Cardiac muscle cell (in vitro differentiated cells and primary cell): ENCODE results near the gene LCE4A. TPM values are rescaled to one million over a fixed set of nuclear protein-coding genes. Genes with fewer than 3 reads are reported as not detected.

Experiments used
- DNase-seq, 2 donors: peaks; one replicate each; pipeline versions ENCODE4 v3.0.0 to v3.0.0-alpha.2; 2010 to 2017; ENCODE audit warnings: low read depth in 1 of 2, low spot score in 1 of 2
- H3K27ac ChIP-seq: fragments of 200-600 bp; sonication (generic); 2 replicates; pipeline ENCODE4 v1.5.1; 2016
- H3K27me3 ChIP-seq: fragments of 200-600 bp; sonication (generic); 2 replicates; pipeline ENCODE4 v1.6.0; 2016; ENCODE audit warnings: control low read depth
- H3K36me3 ChIP-seq: fragments of 200-600 bp; sonication (generic); 2 replicates; pipeline ENCODE4 v1.5.1; 2016; ENCODE audit warnings: control low read depth
- H3K4me1 ChIP-seq: fragments of 200-600 bp; sonication (generic); 2 replicates; pipeline ENCODE4 v1.8.1; 2017; ENCODE audit warnings: low read depth, mild to moderate bottlenecking, mixed run types
- H3K4me3 ChIP-seq: fragments of 200-600 bp; sonication (generic); 2 replicates; pipeline ENCODE4 v1.5.1; 2016; ENCODE audit warnings: mild to moderate bottlenecking
- H3K9me3 ChIP-seq: fragments of 200-600 bp; sonication (generic); 2 replicates; pipeline ENCODE4 v1.5.1; 2017; ENCODE audit warnings: low read depth, mild to moderate bottlenecking, control low read depth
- CTCF ChIP-seq: IDR thresholded peaks from 2 replicates; pipeline ENCODE4 v1.5.1; 2012; ENCODE audit warnings: low read depth, mild to moderate bottlenecking, low read length
- polyA plus RNA-seq: library from polyadenylated mRNA; unstranded; fragments of >200 nt; fragmentation: Nextera tagmentation; extraction: Ambion mirVana; gene quantifications from 2 replicates; pipeline ENCODE4 v1.2.1, GENCODE V29; 2016
- total RNA-seq: library from RNA; depleted of rRNA; stranded (reverse); fragments of >200 nt; gene quantifications from 2 replicates; pipeline ENCODE4 v1.2.3, GENCODE V29; 2016

LCE4A gene
- total and polyA plus RNA-seq, 2 experiments from 2014 or later: not detected

DNA sequence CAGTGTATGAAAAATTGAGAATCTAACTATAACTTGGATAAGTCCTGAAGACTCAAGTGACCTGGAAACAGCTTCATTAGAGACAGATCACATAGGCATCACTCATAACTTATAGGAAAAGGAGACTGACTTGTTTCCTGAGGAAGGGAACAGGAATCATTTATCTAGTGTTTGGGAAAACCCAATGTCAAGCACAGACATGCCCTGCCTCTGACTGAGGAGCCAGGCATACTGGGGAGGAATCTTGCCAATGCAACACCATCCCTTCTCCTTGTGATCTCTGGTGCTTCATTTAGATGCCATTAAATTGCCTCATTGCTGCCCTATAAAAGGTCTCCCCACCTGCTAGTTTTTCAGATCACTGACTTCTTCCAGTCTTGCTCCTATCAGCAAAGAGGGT is 10.3 kb downstream of the LCE4A start:
- DNase-seq: no peak
- Histone ChIP-seq H3K36me3 (no peaks in the 10 kb centered on the region), H3K4me1 (no peaks in the 10 kb centered on the region), H3K27ac (no peak overlapping the region), H3K27me3 (no peaks in the 10 kb centered on the region), H3K9me3 (no peaks in the 10 kb centered on the region), H3K4me3 (no peak overlapping the region)
- TF ChIP-seq CTCF: no peak

GRCh38 chr1:152725261-152725660 is 17.3 kb downstream of the LCE4A start:
- Histone ChIP-seq H3K27me3 (no peaks in the 10 kb centered on the region), H3K9me3 (no peaks in the 10 kb centered on the region), H3K27ac (no peak overlapping the region), H3K4me1 (no peaks in the 10 kb centered on the region), H3K4me3 (no peak overlapping the region), H3K36me3 (no peaks in the 10 kb centered on the region)
- no peak for DNase-seq
- no peak for TF ChIP-seq CTCF

DNA sequence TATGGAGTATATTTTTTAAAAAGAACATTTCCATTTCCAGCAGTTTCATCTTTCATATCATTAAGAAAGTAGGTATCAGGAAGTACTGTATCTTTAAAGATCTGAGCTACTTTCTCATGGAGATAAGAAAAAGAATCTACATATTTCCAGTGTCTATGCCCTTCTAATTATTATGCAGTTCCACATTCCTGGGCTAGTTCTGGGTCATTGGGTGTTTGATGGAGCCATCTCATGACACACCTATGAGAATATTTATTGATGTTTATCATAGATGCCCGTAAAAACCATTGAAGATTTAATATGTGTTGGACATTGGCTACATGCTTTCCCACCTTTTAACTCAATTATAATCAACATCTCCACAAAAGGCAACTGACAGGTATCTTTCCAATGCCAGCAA is 21.0 kb downstream of the LCE4A start:
- Histone ChIP-seq H3K36me3 (no peaks in the 10 kb centered on the region), H3K9me3 (no peaks in the 10 kb centered on the region), H3K4me3 (no peak overlapping the region), H3K4me1 (no peaks in the 10 kb centered on the region), H3K27me3 (no peaks in the 10 kb centered on the region), H3K27ac (no peak overlapping the region)
- no peak for TF ChIP-seq CTCF
- no peak for DNase-seq

- no peak for DNase-seq
- Histone ChIP-seq H3K9me3 (no peaks in the 10 kb centered on the region), H3K27ac (no peak overlapping the region), H3K4me1 (no peaks in the 10 kb centered on the region), H3K36me3 (no peaks in the 10 kb centered on the region), H3K27me3 (no peaks in the 10 kb centered on the region), H3K4me3 (no peak overlapping the region)
- no peak for TF ChIP-seq CTCF
Observed at GRCh38 chr1:152735648-152736047, 27.7 kb downstream of the LCE4A start.

GRCh38 chr1:152737997-152738396 is 30.0 kb downstream of the LCE4A start:
- no peaks in the 10 kb centered on the region for H3K9me3 ChIP-seq
- no peak for TF ChIP-seq CTCF
- no peak overlapping the region for H3K27ac ChIP-seq
- no peaks in the 10 kb centered on the region for H3K4me1 ChIP-seq
- H3K4me3 ChIP-seq: no peak overlapping the region
- no peak for DNase-seq
- H3K36me3 ChIP-seq: no peaks in the 10 kb centered on the region
- H3K27me3 ChIP-seq: no peaks in the 10 kb centered on the region

DNA sequence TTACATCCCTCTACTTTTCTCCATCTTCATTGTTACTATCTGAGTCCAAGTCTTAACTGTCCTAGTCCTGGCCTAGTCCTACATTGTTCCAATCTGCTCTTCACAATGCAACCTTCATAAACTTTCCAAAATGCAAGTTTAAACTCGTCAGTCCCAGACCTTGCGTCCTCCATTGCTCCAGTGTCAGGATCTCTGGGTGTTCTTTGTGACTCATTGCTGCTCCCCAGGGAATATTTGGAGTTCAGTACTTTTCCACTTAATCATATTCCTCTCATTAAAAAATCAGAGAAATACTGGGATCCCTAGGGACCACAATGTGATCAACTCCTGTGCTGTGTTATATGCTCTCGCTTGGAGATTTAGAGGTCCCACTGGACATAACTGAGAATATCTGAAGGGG is 31.9 kb downstream of the LCE4A start:
- no peak for TF ChIP-seq CTCF
- no peaks in the 10 kb centered on the region for H3K4me1 ChIP-seq
- H3K4me3 ChIP-seq: no peak overlapping the region
- no peaks in the 10 kb centered on the region for H3K9me3 ChIP-seq
- H3K27ac ChIP-seq: no peak overlapping the region
- no peaks in the 10 kb centered on the region for H3K27me3 ChIP-seq
- no peak for DNase-seq
- no peaks in the 10 kb centered on the region for H3K36me3 ChIP-seq
